GM13976 (cell line): Measurements from ENCODE around the gene ZNF750.

Experiments
- DNase-seq: peaks from one replicate; pipeline ENCODE4 v3.0.0; 2012; ENCODE audit warnings: low spot score
- in situ Hi-C: fragments of 300-500 bp; cut with MboI; formaldehyde crosslinking; loops from one replicate; pipeline ENCODE4 v1.12.0; 2022; ENCODE audit warnings: low sequenced_read_pairs, mixed read lengths, inconsistent platforms; ENCODE audit not compliant: unreplicated experiment
- TF ChIP-seq, protein P1 (sequence below): IDR thresholded peaks from 2 replicates; pipeline ENCODE4 v1.5.1; 2012; ENCODE audit warnings: borderline replicate concordance, mild to moderate bottlenecking; ENCODE audit not compliant: insufficient read depth; ENCODE audit errors: extremely low read depth, missing control alignments, control extremely low read depth

Gene ZNF750

DNA sequence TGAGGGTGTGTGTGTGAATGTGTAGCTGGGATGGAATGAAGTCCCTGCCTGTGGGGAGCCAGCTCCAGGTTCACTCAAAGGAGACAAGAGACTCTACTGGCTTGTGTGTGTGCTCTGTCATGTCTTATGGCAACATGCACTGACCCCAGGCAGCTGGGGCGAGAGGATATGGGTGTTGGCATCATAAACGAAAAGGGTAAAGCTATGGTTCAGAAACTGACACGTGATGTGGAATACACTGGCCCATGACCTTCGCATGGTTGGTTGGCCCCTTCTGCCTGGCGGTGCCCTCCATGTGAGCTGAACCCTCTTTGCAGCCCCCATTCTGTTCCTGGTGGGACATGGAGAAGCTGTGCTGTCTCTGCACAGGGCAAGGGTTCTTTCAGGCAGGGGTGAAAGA, 21.9 kb downstream of the ZNF750 start:
- TF ChIP-seq, protein P1, sequence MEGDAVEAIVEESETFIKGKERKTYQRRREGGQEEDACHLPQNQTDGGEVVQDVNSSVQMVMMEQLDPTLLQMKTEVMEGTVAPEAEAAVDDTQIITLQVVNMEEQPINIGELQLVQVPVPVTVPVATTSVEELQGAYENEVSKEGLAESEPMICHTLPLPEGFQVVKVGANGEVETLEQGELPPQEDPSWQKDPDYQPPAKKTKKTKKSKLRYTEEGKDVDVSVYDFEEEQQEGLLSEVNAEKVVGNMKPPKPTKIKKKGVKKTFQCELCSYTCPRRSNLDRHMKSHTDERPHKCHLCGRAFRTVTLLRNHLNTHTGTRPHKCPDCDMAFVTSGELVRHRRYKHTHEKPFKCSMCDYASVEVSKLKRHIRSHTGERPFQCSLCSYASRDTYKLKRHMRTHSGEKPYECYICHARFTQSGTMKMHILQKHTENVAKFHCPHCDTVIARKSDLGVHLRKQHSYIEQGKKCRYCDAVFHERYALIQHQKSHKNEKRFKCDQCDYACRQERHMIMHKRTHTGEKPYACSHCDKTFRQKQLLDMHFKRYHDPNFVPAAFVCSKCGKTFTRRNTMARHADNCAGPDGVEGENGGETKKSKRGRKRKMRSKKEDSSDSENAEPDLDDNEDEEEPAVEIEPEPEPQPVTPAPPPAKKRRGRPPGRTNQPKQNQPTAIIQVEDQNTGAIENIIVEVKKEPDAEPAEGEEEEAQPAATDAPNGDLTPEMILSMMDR: no peak
- DNase-seq: no peak
- in situ Hi-C loops: no loop called here

DNA sequence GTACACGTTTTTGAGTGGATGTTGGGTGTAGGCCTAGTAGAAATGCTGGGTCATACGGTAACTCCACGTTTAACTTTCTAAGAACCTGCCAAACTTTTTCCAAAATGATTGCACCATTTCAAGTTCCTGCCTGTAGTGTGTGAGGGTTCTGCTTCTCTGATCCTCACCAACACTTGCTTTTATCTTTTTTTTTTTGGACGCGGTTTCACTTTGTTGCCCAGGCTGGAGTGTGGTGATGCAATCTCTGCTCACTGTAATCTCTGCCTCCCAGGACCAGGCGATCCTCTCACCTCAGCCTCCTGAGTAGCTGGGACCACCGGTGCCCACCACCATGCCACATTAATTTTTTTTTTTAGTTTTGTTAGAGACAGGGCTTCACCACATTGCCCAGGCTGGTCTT, 23.5 kb downstream of the ZNF750 start:
- TF ChIP-seq, protein P1: no peak
- DNase-seq: no peak

DNA sequence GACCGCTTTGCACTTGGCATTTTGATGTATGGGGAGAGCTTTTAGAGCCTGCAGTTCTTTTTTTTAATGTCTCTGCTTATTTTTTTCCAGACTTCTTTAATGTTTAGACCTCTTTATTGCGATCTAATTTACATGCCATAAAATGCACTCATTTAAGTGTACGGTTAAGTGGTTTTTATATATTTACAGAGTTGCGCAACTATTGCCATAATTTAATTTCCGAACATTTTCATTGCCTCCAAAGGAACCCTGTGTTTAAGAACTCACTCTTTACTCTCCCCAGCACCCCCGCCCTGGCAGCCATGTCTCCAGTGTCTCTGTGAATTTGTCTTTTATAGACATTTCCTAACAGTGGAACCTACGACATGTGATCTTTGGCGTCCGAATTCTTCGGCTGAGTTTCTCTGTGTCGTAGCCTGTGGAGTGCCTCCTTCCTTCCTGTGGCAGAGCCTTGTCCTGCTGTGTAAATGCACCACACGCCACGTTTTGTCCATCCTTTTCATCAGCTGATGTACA, 24.0 kb downstream of the ZNF750 start:
- no peak for DNase-seq

More for the DNA sequence above, 23.5 kb downstream of the ZNF750 start:
- in situ Hi-C loops: no loop called here

DNA sequence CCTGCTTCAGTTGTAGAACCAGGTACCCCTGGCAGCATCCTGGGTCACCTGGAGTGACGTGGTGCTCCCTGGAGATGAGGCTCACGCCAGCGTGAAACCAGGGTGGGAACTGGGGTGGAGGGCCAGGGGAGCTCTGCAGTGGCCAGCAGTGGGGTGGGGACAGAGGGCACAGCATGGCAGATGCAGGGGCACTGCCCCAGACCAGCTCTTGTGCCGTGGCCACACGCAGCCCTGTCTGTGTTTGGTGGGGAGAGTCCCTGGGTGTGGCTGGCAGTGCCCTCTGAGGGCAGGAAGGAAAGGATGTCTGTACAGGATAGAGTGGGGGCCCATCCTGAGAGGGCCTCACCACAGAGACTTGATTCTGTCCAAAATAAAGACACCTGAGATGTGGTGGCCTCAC, 24.5 kb downstream of the ZNF750 start:
- no peak for DNase-seq
- TF ChIP-seq, protein P1: no peak
- in situ Hi-C loops: no loop called here

More for the DNA sequence above, 24.0 kb downstream of the ZNF750 start:
- TF ChIP-seq, protein P1: no peak
- in situ Hi-C loops: no loop called here

DNA sequence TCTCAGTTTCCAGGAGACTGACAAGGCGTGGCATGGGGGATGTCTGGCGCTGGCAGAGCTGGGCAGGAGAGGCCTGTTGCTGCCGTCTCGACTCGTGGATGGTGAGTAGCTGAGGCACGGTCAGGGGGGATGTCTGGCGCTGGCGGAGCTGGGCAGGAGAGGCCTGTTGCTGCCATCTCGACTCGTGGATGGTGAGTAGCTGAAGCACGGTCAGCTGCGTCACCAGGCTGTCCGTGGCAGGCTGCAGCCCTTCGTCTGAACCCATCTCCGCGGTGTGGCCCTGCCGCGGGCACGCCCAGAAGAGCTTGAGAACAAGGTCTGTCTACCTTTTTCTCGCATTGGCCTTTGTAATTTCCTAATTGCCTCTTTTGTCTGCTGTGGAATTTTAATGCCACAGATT, 25.0 kb downstream of the ZNF750 start:
- TF ChIP-seq, protein P1: no peak
- DNase-seq: no peak
- in situ Hi-C loops: no loop called here

DNA sequence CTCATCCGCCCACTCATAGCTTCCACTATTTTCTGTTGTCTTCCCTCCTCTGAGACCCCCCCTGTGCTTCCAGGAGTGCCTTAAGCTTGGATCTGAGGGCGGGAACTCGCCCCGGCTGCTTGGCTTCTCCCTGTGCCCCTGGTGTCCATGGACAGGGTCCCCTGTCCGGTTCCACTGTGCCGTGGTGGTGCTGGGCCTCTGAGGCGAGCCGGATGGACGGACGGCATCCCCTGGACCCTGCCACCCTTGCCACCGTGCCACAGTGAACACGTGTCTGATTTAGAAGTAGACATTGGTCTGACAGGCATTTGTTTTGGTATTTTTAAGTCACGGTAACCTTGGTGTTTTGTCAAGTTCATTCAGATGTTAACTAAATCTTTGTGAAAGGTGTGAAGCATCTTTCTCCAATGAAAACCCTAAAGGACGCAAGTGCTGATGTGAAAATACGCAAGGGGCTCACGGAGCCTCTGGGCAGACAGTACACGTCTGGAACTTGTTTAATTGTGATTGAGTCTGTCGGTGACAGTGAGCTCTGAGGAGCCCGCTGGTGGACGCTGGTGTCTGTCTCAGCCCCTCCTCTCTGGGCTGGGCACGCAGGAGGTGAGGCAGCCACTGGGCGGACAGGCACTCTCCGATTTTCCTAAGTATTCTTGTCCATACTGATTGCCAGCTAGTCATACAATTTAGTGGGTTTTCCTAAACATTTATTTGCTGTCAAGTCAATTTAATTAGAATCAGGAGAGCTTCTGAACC, 26.3 kb downstream of the ZNF750 start:
- DNase-seq: no peak
- in situ Hi-C loops: no loop called here
- TF ChIP-seq, protein P1: no peak
